ENCODE results near the gene ARID5A.
A peak's percentile ranks its signal among the peaks of the same experiment; 100 is the strongest.

GRCh38 chr2:96536445-96537065, at the start of gene ARID5A:
- TF ChIP-seq POLR2AphosphoS5 (IDR thresholded peaks at IDR 0.05; ENCODE audit: borderline replicate concordance, low read depth, low read length) (peak; percentile 66; the same call in 1 of the 2 replicates), EZH2 (IDR thresholded peaks at IDR 0.05) (no peak), FOXP2 (optimal IDR thresholded peaks at IDR 0.05; ENCODE audit: control extremely low read depth, extremely low read length, insufficient read depth) (no peak)

All from SK-N-MC (cell line).